Measurements from ENCODE around the gene CCL25. TPM values are rescaled to one million over a fixed set of nuclear protein-coding genes. Genes with fewer than 3 reads are reported as not detected.
"Not testable (repeated sequence)": the region's sequence is repeated elsewhere in the genome, so short reads cannot be mapped to it uniquely, and the experiment has no call there.

Gene CCL25
- total RNA-seq, 1 donor from 2014 or later, result not detected

- DNase-seq, result no peak
- H3K27me3 Mint-ChIP-seq, result no peaks in the 10 kb centered on the region
- H3K9me3 Mint-ChIP-seq, result peaks cover 13% of the 10 kb centered on the region
- H3K36me3 Mint-ChIP-seq (ENCODE audit: low read depth), result peaks cover 2% of the 10 kb centered on the region
- no peaks in the 10 kb centered on the region for H3K4me1 Mint-ChIP-seq
- H3K4me3 Mint-ChIP-seq, result no peak overlapping the region
- H3K27ac Mint-ChIP-seq, result no peak overlapping the region
- intact Hi-C loops (cut with micrococcal nuclease), result no loop called here
These were observed 48.8 kb downstream of the CCL25 start for GRCh38 chr19:8101311-8101710.

- H3K27ac Mint-ChIP-seq; H3K36me3 Mint-ChIP-seq (ENCODE audit: low read depth); H3K4me1 Mint-ChIP-seq; H3K27me3 Mint-ChIP-seq; intact Hi-C loops (cut with micrococcal nuclease); DNase-seq; H3K4me3 Mint-ChIP-seq: not testable (repeated sequence)
- H3K9me3 Mint-ChIP-seq, result peaks cover 13% of the 10 kb centered on the region
These were observed 49.4 kb downstream of the CCL25 start for GRCh38 chr19:8101910-8102309.

DNA sequence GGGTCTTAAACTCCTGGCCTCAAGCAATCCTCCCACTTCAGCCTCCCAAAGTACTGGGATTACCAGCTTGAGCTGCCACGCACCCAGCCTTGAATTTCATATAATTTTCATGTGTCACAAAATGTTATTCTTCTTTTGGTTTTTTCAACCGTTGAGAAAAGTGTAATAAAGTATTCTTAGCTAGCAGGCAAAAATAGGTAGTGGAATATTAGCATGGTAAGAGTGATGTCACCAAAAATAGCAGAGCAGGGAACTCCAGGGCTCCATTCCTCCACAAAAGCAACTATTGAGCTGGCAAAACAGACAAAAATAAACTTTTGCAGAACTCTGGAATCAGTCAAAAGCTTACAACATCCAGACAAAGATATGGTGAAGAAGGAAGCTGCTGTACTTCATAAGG is 52.9 kb downstream of the CCL25 start:
- Mint-ChIP-seq H3K27me3 (no peaks in the 10 kb centered on the region), H3K4me1 (no peaks in the 10 kb centered on the region), H3K4me3 (no peak overlapping the region), H3K9me3 (no peaks in the 10 kb centered on the region), H3K36me3 (ENCODE audit: low read depth) (no peaks in the 10 kb centered on the region), H3K27ac (no peak overlapping the region)
- no peak for DNase-seq
- intact Hi-C loops (cut with micrococcal nuclease), result no loop called here

DNA sequence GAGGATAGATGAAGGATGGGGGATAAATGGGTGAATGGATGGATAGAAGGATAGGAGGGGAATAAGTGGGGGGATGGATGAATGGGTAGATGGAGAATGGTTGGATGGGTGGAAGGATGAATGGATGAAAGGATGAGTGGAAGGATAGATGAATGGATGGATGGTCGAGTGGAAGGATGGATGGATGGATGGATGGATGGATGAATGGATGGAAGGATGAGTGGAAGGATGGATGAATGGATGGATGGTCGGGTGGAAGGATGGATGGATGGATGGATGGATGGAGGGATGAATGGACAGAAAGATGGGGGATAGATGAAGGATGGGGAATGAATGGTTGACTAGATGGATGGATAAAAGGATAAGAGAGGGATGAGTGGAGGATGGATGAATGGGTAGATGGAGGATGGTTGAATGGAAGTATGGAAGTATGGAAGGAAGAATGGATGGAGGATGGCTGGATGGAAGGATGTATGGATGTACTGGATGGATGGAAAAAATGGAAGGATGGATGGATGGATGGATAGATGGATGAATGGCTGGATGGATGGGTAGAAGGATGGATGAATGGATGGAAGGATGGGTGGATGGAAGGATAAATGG is 54.8 kb downstream of the CCL25 start:
- no peaks in the 10 kb centered on the region for H3K36me3 Mint-ChIP-seq (ENCODE audit: low read depth)
- intact Hi-C loops (cut with micrococcal nuclease), result no loop called here
- H3K4me1 Mint-ChIP-seq, result no peaks in the 10 kb centered on the region
- H3K27ac Mint-ChIP-seq, result no peak overlapping the region
- H3K27me3 Mint-ChIP-seq, result no peaks in the 10 kb centered on the region
- no peak overlapping the region for H3K4me3 Mint-ChIP-seq
- DNase-seq, result no peak
- no peaks in the 10 kb centered on the region for H3K9me3 Mint-ChIP-seq

DNA sequence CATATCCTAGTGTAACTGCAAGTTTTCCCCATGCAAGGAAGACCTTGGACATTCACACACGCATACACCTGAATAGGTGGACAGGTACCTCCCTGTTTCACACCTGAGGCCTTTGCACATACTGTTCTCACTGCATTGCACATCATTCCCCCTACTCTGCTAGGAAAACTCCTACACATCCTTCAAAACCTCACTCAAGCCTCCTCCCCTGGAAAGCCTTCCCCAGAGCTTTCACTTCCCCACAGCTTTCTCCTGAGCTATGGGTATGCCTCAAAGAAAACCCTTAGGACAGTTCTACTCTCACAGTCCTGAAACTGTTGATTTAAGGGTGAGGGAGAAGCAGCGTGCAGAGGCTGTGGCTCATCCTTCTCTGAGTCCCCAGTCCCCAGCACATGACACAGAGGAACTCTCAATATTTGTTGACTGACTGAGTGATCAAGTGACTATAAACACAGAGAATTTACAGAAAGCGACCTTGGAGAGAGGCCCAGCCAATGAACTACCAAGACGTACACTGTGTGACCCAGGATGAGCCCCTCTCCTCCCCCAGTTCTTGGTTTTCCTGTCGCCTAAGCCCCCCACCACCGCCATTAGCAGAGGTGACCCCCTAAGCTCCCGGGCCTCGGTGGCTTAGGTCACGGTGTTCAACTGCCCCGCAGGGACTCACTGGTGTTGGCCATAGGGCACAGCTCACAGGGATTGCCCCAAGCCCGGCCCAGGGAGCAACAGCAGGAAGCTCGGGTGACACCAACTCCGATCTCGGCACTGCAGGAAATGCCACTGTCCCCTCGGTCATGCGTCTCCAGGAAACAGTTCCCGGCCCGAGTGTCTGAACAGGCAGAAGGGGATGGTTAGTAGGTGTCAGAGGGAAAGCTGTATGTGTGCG is 56.2 kb downstream of the CCL25 start:
- no peak overlapping the region for H3K4me3 Mint-ChIP-seq
- no peaks in the 10 kb centered on the region for H3K9me3 Mint-ChIP-seq
- DNase-seq, result no peak
- intact Hi-C loops (cut with micrococcal nuclease), result no loop called here
- H3K27ac Mint-ChIP-seq, result no peak overlapping the region
- no peaks in the 10 kb centered on the region for H3K4me1 Mint-ChIP-seq
- H3K36me3 Mint-ChIP-seq (ENCODE audit: low read depth), result no peaks in the 10 kb centered on the region
- no peaks in the 10 kb centered on the region for H3K27me3 Mint-ChIP-seq

GRCh38 chr19:8109455-8109854 is 56.9 kb downstream of the CCL25 start:
- Mint-ChIP-seq H3K27me3 (no peaks in the 10 kb centered on the region), H3K4me3 (no peak overlapping the region), H3K27ac (no peak overlapping the region), H3K4me1 (no peaks in the 10 kb centered on the region), H3K36me3 (ENCODE audit: low read depth) (no peaks in the 10 kb centered on the region), H3K9me3 (no peaks in the 10 kb centered on the region)
- no peak for DNase-seq
- intact Hi-C loops (cut with micrococcal nuclease), result no loop called here

DNA sequence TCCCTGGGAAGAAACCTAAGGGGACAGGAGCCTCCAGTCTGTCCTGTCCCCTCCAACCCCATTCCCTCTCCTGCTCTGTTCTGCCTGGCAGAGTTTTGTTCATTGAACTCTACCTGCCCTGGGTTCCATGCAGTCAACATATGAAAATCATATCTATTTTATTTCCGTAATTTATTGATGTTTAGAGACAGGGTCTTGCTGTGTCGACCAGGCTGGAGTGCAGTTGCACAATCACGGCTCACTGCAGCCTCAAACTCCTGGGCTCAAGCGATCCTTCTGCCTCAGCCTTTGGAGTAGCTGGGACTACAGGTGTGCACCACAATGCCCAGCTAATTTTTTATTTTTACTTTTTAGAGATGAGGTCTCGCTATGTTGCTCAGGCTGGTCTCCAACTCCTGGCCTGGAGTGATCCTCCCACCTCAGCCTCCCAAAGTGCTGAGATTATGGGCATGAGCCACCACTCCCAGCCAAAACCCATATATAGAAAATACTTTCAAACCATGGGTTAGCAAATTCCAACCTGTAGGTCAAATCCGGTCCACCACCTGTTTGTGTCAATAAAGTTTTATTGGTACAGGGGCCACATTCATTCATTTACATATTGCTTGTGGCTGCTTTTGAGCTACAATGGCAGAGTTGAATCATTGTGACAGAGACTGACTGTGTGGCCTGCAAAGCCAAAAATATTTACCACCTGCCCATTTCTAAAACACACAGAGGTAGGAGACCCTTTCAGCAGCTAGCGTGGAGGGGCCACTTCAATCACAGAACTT is 57.5 kb downstream of the CCL25 start:
- DNase-seq, result no peak
- intact Hi-C loops (cut with micrococcal nuclease), result no loop called here
- no peak overlapping the region for H3K27ac Mint-ChIP-seq
- no peaks in the 10 kb centered on the region for H3K9me3 Mint-ChIP-seq
- no peaks in the 10 kb centered on the region for H3K27me3 Mint-ChIP-seq
- no peaks in the 10 kb centered on the region for H3K36me3 Mint-ChIP-seq (ENCODE audit: low read depth)
- no peak overlapping the region for H3K4me3 Mint-ChIP-seq
- no peaks in the 10 kb centered on the region for H3K4me1 Mint-ChIP-seq

- no peaks in the 10 kb centered on the region for H3K36me3 Mint-ChIP-seq (ENCODE audit: low read depth)
- H3K4me3 Mint-ChIP-seq, result no peak overlapping the region
- H3K27me3 Mint-ChIP-seq, result no peaks in the 10 kb centered on the region
- no peaks in the 10 kb centered on the region for H3K9me3 Mint-ChIP-seq
- intact Hi-C loops (cut with micrococcal nuclease), result no loop called here
- DNase-seq, result no peak
- no peak overlapping the region for H3K27ac Mint-ChIP-seq
- H3K4me1 Mint-ChIP-seq, result no peaks in the 10 kb centered on the region
These were observed 58.4 kb downstream of the CCL25 start for GRCh38 chr19:8110931-8111330.

DNA sequence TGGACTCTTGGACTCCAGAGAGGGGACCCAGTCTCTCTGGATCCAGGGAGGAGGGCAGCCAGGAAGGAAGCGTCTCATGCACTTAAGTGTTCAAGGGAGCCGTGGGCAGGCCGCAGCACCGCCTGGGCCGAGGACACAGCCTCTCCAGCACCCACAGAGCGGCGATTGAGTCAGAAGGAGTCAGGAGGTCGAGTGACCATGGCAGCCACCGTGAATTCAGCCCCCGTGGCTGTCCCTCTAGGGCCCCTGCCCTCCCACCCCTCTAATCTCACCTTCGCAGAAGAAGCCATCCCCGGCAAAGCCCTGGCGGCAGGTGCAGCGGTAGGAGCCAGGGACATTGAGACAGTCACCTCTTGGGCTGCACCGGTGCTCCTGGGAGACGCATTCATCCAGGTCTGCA is 58.8 kb downstream of the CCL25 start:
- Mint-ChIP-seq H3K27me3 (no peaks in the 10 kb centered on the region), H3K27ac (no peak overlapping the region), H3K9me3 (no peaks in the 10 kb centered on the region), H3K4me1 (no peaks in the 10 kb centered on the region), H3K4me3 (no peak overlapping the region), H3K36me3 (ENCODE audit: low read depth) (no peaks in the 10 kb centered on the region)
- no peak for DNase-seq
- intact Hi-C loops (cut with micrococcal nuclease), result no loop called here

Other genes with a start within 250 kb of the CCL25 start
- gene EVI5L, start 222.5 kb upstream of the CCL25 start, total RNA-seq, result 4.3 and 5.2 TPM in 2 replicates
- gene PRR36, start 178.4 kb upstream of the CCL25 start, total RNA-seq, result 0.21 TPM in 2 replicates
- gene LRRC8E, start 164.2 kb upstream of the CCL25 start, total RNA-seq, result not detected in 2 replicates
- 46.7 and 47.6 TPM in 2 replicates for gene MAP2K7, start 148.9 kb upstream of the CCL25 start, total RNA-seq
- gene TGFBR3L, start 137.9 kb upstream of the CCL25 start, total RNA-seq, result 5.3 and 8.5 TPM in 2 replicates
- 21.8 and 23.2 TPM in 2 replicates for gene SNAPC2, start 132.4 kb upstream of the CCL25 start, total RNA-seq
- gene CTXN1, start 126.6 kb upstream of the CCL25 start, total RNA-seq, result 1.8 and 2.0 TPM in 2 replicates
- 110 and 111 TPM in 2 replicates for gene TIMM44, start 109.1 kb upstream of the CCL25 start, total RNA-seq
- gene ELAVL1, start 47.1 kb upstream of the CCL25 start, total RNA-seq, result 191 and 193 TPM in 2 replicates
- gene FBN3, start 96.8 kb downstream of the CCL25 start, total RNA-seq, result not detected in 2 replicates
- 30.3 and 30.6 TPM in 2 replicates for gene CERS4, start 156.6 kb downstream of the CCL25 start, total RNA-seq